HG02970 (cell line): ENCODE results near the gene APOB.

ENCODE experiments used
- ATAC-seq: cut with Tn5 transposase; IDR thresholded peaks from one replicate; pipeline ENCODE4 v1.9.1; 2021; ENCODE audit warnings: mild to moderate bottlenecking, moderate library complexity, moderate number of reproducible peaks; ENCODE audit not compliant: unreplicated experiment, low FRiP score

The APOB gene

DNA sequence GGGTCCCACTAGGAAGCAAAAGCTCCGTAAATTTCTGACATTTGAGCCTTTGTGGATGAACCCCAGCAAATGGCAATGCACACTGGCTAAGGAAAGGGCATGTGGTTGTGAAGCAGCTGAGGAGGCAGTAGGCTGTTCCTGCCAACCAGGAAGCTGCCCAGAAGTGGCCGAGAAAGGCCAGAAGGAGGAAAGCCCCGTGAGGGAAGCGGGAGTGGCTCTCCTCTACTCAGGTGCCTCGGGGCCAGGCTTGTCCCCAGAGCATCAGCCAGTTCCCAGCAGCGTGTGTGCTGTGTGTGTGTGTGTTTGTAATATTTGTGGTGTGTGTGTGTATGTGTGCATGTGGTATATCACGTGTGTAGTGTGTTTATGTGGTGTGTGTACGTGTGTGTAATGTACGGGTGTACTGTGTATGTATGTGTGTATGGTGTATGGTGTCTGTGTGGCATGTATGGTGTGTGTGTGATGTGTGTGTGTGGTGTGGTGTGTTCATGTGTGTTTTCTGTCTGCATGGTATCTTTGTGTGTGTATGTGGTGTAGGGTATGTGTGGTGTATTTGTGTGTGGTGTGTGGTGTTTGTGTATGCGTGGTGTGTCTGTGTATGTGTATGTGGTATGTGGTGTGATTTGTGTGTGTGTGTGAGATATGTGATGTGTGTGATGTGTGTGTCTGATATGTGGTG is 90.6 kb downstream of the APOB start:
- no peak for ATAC-seq
